Ishikawa (cell line): ENCODE results near the gene NPAS2.

Experiments
- EGR1 ChIP-seq: IDR thresholded peaks from 2 replicates; pipeline ENCODE4 v1.6.1; 2012
- NFIC ChIP-seq: IDR thresholded peaks from 2 replicates; pipeline ENCODE4 v1.6.1; 2012
- TCF12 ChIP-seq: IDR thresholded peaks from 2 replicates; pipeline ENCODE4 v1.6.1; 2012; ENCODE audit warnings: low read depth
- ZBTB7A ChIP-seq: IDR thresholded peaks from 2 replicates; pipeline ENCODE4 v1.6.1; 2012; ENCODE audit warnings: low read depth
- TF ChIP-seq, protein P1 (sequence below): IDR thresholded peaks from 2 replicates; pipeline ENCODE4 v1.6.1; 2012; ENCODE audit warnings: low read depth, mild to moderate bottlenecking

- TF ChIP-seq, protein P1, sequence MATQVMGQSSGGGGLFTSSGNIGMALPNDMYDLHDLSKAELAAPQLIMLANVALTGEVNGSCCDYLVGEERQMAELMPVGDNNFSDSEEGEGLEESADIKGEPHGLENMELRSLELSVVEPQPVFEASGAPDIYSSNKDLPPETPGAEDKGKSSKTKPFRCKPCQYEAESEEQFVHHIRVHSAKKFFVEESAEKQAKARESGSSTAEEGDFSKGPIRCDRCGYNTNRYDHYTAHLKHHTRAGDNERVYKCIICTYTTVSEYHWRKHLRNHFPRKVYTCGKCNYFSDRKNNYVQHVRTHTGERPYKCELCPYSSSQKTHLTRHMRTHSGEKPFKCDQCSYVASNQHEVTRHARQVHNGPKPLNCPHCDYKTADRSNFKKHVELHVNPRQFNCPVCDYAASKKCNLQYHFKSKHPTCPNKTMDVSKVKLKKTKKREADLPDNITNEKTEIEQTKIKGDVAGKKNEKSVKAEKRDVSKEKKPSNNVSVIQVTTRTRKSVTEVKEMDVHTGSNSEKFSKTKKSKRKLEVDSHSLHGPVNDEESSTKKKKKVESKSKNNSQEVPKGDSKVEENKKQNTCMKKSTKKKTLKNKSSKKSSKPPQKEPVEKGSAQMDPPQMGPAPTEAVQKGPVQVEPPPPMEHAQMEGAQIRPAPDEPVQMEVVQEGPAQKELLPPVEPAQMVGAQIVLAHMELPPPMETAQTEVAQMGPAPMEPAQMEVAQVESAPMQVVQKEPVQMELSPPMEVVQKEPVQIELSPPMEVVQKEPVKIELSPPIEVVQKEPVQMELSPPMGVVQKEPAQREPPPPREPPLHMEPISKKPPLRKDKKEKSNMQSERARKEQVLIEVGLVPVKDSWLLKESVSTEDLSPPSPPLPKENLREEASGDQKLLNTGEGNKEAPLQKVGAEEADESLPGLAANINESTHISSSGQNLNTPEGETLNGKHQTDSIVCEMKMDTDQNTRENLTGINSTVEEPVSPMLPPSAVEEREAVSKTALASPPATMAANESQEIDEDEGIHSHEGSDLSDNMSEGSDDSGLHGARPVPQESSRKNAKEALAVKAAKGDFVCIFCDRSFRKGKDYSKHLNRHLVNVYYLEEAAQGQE: no peak
- TF ChIP-seq NFIC: no peak
- TF ChIP-seq TCF12: no peak
- TF ChIP-seq EGR1: no peak
- TF ChIP-seq ZBTB7A: no peak
These were observed 59.4 kb downstream of the NPAS2 start for GRCh38 chr2:100879296-100879695.
